SU-DHL-6 (cell line): ENCODE measurements around the gene SPZ1.
"Not testable (repeated sequence)": the region's sequence is repeated elsewhere in the genome, so short reads cannot be mapped to it uniquely, and the experiment has no call there.

Experiments
- H2AFZ ChIP-seq: fragments of 200-600 bp; sonication (generic); 2 replicates; pipeline ENCODE4 v1.6.1; 2014; ENCODE audit warnings: low read depth, mild to moderate bottlenecking, moderate library complexity, mixed read lengths, antibody characterized with exemption, low read length; ENCODE audit not compliant: severe bottlenecking
- H3F3A ChIP-seq: fragments of 200-600 bp; shearing (Covaris generic); 2 replicates; pipeline ENCODE4 v1.6.0; 2016; ENCODE audit warnings: antibody characterized with exemption, mild to moderate bottlenecking; ENCODE audit not compliant: insufficient read depth
- H3K27ac ChIP-seq: fragments of 200-600 bp; sonication (generic); 2 replicates; pipeline ENCODE4 v1.5.1; 2016; ENCODE audit warnings: low read depth, mild to moderate bottlenecking, low read length, moderate library complexity, mixed read lengths
- H3K27me3 ChIP-seq: fragments of 200-600 bp; sonication (generic), shearing (Covaris generic); 2 replicates; pipeline ENCODE4 v1.6.0; 2014; ENCODE audit warnings: mild to moderate bottlenecking, low read length
- H3K36me3 ChIP-seq: fragments of 200-600 bp; sonication (generic); 2 replicates; pipeline ENCODE4 v1.6.1; 2014; ENCODE audit warnings: mild to moderate bottlenecking, low read length, mixed read lengths
- H3K4me2 ChIP-seq: fragments of 300-600, 200-600 bp; shearing (Covaris generic), sonication (generic); 2 replicates; pipeline ENCODE4 v1.6.0; 2014; ENCODE audit warnings: low read length, low read depth, mild to moderate bottlenecking; ENCODE audit not compliant: poor library complexity, severe bottlenecking
- H3K4me3 ChIP-seq: fragments of 200-600 bp; sonication (generic); 2 replicates; pipeline ENCODE4 v1.5.1; 2014; ENCODE audit warnings: antibody characterized with exemption, low read length, mild to moderate bottlenecking, mixed read lengths; ENCODE audit not compliant: insufficient read depth, poor library complexity, severe bottlenecking
- H3K79me2 ChIP-seq: fragments of 200-600 bp; sonication (generic); 2 replicates; pipeline ENCODE4 v1.6.1; 2014; ENCODE audit warnings: mild to moderate bottlenecking, low read length, moderate library complexity; ENCODE audit not compliant: insufficient read depth
- H3K9ac ChIP-seq: fragments of 200-600 bp; sonication (generic); 2 replicates; pipeline ENCODE4 v1.7.0; 2014; ENCODE audit warnings: mild to moderate bottlenecking, low read length
- H3K9me2 ChIP-seq: fragments of 200-600 bp; sonication (generic); replicated peaks from 2 replicates; pipeline ENCODE4 v1.6.1; 2014; ENCODE audit warnings: low read length; ENCODE audit not compliant: insufficient read depth
- H3K9me3 ChIP-seq: fragments of 200-600 bp; sonication (generic); 2 replicates; pipeline ENCODE4 v1.6.1; 2014; ENCODE audit warnings: low read length, mixed read lengths; ENCODE audit not compliant: insufficient read depth
- H4K20me1 ChIP-seq: fragments of 200-600 bp; sonication (generic); 2 replicates; pipeline ENCODE4 v1.6.1; 2014; ENCODE audit warnings: low read depth, mild to moderate bottlenecking, antibody characterized with exemption, low read length, moderate library complexity, mixed read lengths
- CTCF ChIP-seq: fragments of 200-600 bp; sonication (generic); IDR thresholded peaks from one replicate; pipeline ENCODE4 v1.5.1; 2017; ENCODE audit warnings: antibody characterized with exemption, mild to moderate bottlenecking, low read length, moderate library complexity; ENCODE audit not compliant: insufficient read depth, poor library complexity, severe bottlenecking
- EZH2phosphoT487 ChIP-seq: fragments of 200-600 bp; sonication (generic), shearing (Covaris generic); conservative IDR thresholded peaks from 2 replicates; pipeline ENCODE4 v1.6.1; 2018; ENCODE audit warnings: mild to moderate bottlenecking, antibody characterized with exemption, low read length, moderate library complexity, mixed read lengths

Gene SPZ1

GRCh38 chr5:80300125-80300524 is 19.7 kb upstream of the SPZ1 start:
- no peak overlapping the region for H3K27ac ChIP-seq
- H3K9me3 ChIP-seq = no peaks in the 10 kb centered on the region
- H3K4me2 ChIP-seq = no peak overlapping the region
- H3K27me3 ChIP-seq = no peaks in the 10 kb centered on the region
- no peaks in the 10 kb centered on the region for H3K79me2 ChIP-seq
- H3K9me2 ChIP-seq = no peaks in the 10 kb centered on the region
- no peaks in the 10 kb centered on the region for H4K20me1 ChIP-seq
- H3K4me3 ChIP-seq = no peak overlapping the region
- TF ChIP-seq CTCF (no peak), EZH2phosphoT487 (no peak)
- no peaks in the 10 kb centered on the region for H3K36me3 ChIP-seq
- no peak overlapping the region for H3K9ac ChIP-seq
- no peak overlapping the region for H2AFZ ChIP-seq
- no peaks in the 10 kb centered on the region for H3F3A ChIP-seq

- not testable (repeated sequence) for H3K9me3 ChIP-seq, H3K9me2 ChIP-seq, H3K79me2 ChIP-seq, H3K9ac ChIP-seq, H3F3A ChIP-seq, H3K4me3 ChIP-seq, H3K27me3 ChIP-seq, H3K4me2 ChIP-seq, H4K20me1 ChIP-seq, H2AFZ ChIP-seq, H3K36me3 ChIP-seq, H3K27ac ChIP-seq
Observed at GRCh38 chr5:80300796-80301195, 19.0 kb upstream of the SPZ1 start.

GRCh38 chr5:80301342-80301741 is 18.5 kb upstream of the SPZ1 start:
- not testable (repeated sequence) for H3K9me2 ChIP-seq, H4K20me1 ChIP-seq, H3K4me2 ChIP-seq, H3K4me3 ChIP-seq, H3K27ac ChIP-seq, H3K9me3 ChIP-seq, H3K27me3 ChIP-seq, H2AFZ ChIP-seq, H3F3A ChIP-seq, H3K9ac ChIP-seq, H3K36me3 ChIP-seq, H3K79me2 ChIP-seq

- no peak overlapping the region for H3K27ac ChIP-seq
- H3K4me3 ChIP-seq = no peak overlapping the region
- H3K9me3 ChIP-seq = no peaks in the 10 kb centered on the region
- H3K4me2 ChIP-seq = no peak overlapping the region
- no peaks in the 10 kb centered on the region for H4K20me1 ChIP-seq
- no peaks in the 10 kb centered on the region for H3K9me2 ChIP-seq
- TF ChIP-seq EZH2phosphoT487 (no peak), CTCF (no peak)
- no peaks in the 10 kb centered on the region for H3K36me3 ChIP-seq
- no peak overlapping the region for H2AFZ ChIP-seq
- H3K27me3 ChIP-seq = no peaks in the 10 kb centered on the region
- H3F3A ChIP-seq = no peaks in the 10 kb centered on the region
- H3K9ac ChIP-seq = no peak overlapping the region
- H3K79me2 ChIP-seq = no peaks in the 10 kb centered on the region
Observed at GRCh38 chr5:80302636-80303035, 17.2 kb upstream of the SPZ1 start.
